Nucleus accumbens (tissue), 56 donors: ENCODE measurements around the gene SUPT3H.

Source experiments
- DNase-seq, 56 donors: peaks; one replicate each; lab custom pipeline; 2025; lab: John Stamatoyannopoulos, UW

The SUPT3H gene

GRCh38 chr6:45027126-45027525 lies 350.6 kb downstream of the SUPT3H start:
- DNase-seq, result no peak

GRCh38 chr6:45026003-45026516 lies 351.7 kb downstream of the SUPT3H start:
- no peak for DNase-seq

GRCh38 chr6:45024610-45025009 lies 353.1 kb downstream of the SUPT3H start:
- no peak for DNase-seq

- no peak for DNase-seq
Measured at GRCh38 chr6:45021676-45022075, 356.1 kb downstream of the SUPT3H start.

DNA sequence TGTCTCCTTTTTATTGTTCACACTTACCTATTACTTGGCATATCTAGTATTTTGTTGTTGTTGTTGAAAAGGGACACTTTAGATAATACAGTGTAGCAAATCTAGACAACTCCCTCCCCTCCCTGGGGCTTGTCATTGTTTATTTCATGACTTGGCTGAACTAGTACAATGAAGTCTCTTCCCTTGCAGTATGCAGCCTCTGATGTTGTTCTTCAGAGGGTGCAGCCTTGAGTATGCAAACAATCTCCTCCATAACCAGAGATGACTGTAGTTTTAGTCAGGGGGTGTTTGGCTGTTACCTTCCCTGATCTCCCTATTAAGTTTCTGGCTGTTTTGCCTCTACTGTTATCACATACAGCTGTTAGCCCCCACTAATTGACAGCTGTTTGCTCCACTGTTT lies 365.0 kb downstream of the SUPT3H start:
- no peak for DNase-seq

GRCh38 chr6:45009576-45009975 lies 368.2 kb downstream of the SUPT3H start:
- no peak for DNase-seq

DNA sequence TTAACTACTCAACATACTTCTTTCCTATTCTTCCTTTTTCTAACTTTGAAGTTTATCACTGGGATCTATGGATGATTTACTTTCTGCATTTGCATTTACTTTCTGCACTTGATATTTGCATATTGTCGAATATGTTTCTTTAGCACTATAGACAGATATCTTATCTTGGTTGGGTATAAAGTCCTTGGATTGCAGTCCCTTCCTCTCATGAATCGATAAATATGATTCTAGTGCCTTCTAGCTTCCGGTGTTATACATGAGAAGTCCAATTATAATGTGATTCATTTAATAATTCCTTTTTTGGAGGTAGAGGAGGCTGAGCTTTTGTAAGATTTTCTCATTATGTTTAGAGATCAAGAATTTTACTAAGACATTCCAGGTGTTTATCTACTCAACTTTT lies 370.8 kb downstream of the SUPT3H start:
- no peak for DNase-seq

DNA sequence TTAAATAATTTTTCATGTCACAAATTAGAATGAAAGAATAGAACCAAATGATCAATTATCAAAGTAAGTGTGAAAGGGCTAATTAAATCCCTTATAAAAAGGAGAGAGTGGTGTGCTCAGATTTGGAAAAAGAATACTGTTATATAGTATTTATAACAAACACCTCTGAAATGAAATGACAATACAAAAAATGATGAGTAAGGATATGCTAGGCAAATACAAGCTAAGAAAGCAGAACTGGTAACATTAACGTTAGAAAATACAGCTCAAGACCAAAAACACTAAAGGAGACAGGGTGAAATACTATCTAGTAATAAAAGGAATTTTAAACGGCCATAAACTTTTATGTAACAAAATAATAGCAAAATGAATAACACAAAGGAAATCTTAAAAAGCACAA lies 373.8 kb downstream of the SUPT3H start:
- no peak for DNase-seq

- no peak for DNase-seq
Measured at GRCh38 chr6:45003387-45003786, 374.3 kb downstream of the SUPT3H start.

DNA sequence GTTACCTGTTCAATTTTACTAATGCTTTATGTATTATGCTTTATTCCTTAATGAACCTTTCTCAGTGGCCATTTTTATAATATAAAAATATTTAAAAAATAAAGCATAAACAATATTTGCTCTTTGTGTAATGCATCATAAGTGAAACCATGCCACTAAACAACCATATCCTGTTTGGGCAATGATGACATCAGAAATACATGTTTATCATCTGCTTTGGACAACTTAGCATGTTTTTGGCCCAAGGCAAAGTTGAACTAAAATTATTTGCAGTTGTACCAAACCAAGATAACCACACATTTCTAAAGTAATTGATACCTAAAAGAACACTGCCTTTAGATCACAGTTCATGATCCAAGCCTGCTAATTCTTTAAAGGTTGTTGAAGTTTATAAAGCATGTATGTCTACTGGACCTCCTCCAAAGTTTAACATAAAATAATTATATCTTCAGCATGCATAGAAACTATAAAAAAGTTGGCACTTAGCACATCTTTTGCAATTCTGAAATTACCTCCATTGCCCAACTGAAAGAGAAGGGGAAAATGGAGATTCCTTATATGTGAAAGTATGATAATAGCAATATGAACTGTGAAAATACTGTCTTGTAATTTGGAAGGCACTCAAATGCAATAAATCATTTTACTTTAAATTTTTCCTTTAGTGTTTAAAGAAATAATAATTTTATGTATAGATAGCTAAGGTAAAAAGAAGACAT lies 375.2 kb downstream of the SUPT3H start:
- DNase-seq, result no peak

DNA sequence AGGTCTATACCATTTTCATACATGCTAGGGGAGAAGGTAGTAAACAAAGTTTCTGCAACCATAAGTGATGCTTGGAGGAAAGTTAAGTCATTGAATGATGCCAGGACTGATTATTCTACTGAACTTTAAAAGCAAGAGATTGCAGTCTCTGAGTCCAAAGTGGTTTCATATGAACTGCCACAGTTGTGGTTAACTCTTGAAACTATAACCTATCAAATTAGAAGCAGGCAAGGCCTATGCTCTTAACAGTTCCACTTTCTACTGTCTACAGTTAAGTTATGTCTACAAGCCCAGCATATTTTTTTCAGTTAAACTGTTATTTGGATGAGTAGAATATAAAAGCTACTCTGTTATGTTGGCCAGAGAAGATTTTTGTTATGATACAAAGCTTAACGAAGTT lies 376.1 kb downstream of the SUPT3H start:
- no peak for DNase-seq

DNA sequence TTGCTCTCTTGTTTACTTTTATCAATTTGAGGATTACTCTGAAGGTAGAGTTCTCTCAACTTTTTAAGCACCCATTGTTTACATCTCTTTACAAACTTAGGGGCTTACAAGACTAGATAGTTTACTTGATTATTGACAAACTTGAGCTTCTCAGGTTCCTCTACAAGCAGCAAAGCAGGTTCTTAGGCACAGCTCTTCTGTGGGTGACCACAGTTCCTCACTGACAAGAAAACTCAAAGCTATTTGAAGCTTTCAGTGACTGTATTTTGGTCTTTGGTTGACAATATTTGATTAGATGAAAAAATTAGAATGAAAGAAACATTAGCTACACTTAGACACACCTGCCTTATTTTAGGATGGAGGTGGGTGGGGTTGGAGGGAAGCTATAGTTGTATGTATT lies 376.9 kb downstream of the SUPT3H start:
- no peak for DNase-seq

- DNase-seq, result no peak
Measured at GRCh38 chr6:44999066-44999465, 378.7 kb downstream of the SUPT3H start.

DNA sequence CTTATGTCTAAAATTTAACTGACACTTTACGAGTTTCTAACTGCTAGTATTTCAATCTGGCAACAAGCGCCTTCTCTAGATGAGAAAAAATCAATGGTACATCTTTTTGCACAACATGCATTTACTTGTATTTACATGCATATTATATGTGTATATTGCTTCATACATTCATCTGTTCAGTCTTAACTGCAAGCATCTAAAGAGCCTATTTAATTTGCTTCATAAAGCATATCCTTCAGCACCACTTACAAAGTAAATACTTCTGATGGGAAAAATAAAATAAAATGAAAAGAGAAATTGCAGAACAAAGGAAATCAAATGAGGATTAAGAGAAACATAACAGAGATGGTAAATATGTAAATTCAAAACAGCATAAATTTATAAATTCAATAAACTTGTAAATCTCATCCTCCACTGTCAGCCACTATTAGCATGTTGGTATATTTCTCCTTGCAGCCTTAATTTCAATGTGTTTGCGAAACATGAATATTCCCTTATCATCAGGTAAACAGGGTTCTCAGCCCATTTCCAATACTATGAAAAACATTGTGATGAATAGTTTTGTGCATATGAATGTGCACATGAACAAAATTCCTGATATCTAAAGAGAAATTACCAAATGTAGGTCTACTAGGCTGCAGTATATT lies 382.1 kb downstream of the SUPT3H start:
- no peak for DNase-seq

DNA sequence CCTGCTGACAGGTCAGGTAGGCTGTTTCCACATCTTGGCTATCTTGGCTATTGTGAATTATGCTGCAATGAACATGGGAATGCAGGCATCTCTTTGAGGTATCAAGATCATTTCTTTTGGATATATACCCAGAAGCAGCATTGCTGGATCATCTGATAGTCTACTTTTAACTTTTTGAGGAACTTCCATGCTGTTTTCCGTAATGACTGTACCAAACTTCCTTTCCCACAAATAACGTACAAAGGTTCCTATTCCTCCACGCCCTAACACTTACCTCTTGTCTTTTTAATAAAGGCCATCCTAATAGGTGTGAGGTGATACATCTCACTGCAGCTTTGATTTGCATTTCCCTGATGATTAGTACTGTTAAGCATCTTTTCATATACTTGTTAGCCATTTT lies 388.3 kb downstream of the SUPT3H start:
- no peak for DNase-seq

DNA sequence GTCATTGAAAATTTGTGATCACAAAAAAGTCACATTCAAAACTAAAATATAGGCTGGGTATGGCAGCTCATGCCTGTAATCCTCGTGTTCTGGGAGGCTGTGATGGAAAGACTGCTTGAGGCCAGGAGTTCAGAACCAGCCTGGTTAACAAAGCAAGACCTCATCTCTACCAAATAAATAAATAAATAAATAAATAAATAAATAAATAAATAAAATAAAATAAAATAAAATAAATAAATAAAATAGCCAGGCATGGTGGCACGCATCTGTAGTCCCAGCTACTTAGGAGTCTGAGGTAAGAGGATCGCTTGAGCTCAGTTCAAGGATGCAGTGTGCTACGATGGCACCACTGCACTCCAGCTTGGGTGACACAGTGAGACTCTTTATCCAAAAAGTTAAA lies 392.7 kb downstream of the SUPT3H start:
- DNase-seq, result no peak

- DNase-seq, result no peak
Measured at GRCh38 chr6:44983467-44984365, 394.0 kb downstream of the SUPT3H start.

DNA sequence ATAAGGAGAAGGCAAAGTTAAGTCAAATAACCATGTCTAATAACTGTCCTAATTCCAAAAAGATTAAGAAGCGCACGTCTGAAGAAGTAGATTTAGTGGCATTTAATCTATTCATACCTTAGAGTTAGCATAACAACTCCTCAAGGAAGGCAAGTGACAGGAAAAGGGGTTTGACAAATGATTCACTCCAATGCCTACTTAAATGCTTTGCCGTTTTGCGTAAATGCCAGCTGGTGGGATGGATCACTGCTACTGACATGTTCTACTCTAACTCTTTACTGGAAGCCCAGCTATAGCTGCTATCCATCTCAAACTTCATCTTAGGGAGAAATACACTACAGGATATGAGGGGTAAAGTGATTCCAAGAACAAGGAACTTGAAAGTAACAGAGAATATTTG lies 396.9 kb downstream of the SUPT3H start:
- peak in 12 of 56 donors; percentile 0 to 61 (median 12) for DNase-seq

DNA sequence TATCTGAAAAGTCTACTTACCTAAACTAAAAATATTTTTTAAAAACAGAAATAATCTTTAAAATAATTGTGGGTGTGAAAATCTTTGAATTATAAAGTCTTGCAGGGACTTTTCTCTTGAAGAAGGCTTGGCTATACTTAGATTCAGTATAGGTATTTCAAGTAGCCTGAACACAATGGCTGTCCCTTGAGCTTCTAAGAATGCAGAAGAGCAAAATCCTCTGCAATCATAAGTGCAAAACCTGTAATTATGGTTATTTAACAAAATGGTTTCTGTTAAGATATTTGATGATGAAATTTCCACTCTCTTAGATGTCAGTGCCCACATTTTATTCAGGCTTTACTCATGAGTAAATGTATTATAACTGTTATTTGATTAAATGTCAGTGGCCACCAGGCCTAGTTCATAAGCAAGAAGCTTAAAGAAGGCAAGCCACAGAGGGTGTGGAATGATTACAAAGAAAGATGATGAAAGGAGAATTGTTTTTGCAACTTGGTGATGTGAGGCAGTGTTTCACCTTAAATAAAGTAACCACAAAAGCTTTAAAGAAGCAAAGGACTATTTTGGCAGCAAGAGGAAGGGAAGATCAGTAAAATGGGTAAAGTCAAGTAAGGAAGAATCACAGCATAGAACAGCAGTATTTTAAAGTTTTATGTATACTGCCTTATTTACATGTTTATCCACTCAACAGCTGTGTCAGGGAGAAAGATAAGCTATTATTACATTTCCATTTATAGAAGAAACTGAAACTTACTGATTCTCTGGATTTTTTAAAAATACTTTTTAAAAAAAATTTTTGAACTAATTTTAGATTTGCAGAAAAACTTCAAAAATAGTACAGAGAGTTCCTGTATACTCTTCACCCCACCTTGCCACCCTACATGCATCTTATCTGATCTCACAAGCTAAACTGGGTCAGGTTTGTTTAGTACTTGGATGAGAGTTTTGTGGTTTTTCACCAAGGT lies 400.8 kb downstream of the SUPT3H start:
- DNase-seq, result no peak

DNA sequence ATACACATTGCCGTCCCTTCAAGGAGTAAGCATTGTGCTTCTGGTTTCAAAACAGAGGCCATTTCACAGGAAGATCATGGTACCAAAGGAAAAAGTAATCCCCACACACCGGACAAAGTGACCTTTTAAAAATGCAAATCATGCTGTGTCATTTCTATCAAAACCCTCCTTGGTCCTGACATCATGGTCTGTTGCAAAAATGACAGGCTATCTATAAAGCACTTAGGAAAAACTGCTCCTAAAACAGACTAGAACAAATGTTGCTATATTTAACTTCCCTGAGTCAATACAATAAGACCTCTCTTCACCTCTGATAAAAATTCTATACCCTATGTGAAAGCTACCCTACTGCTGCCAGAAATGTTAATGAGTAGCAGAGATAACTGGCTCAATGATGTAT lies 403.2 kb downstream of the SUPT3H start:
- DNase-seq, result no peak
